Esophagus squamous epithelium (tissue), 5 donors: ENCODE measurements around the gene SALL1. TPM values are rescaled to one million over a fixed set of nuclear protein-coding genes. Genes with fewer than 3 reads are reported as not detected.

Experiments
- DNase-seq: peaks from one replicate; lab custom pipeline; 2025; lab: John Stamatoyannopoulos, UW
- H3K27ac ChIP-seq, 4 donors: fragments of 200-600 bp; sonication (generic); one replicate each; pipeline ENCODE4 v1.5.1; 2016 to 2019; ENCODE audit warnings: mild to moderate bottlenecking in 1 of 4
- H3K27me3 ChIP-seq, 4 donors: fragments of 200-600 bp; sonication (generic); 1 replicate in 3 of 4; 2 replicates in 1 of 4; pipeline versions ENCODE4 v1.5.1 to v1.6.0; 2017 to 2021; ENCODE audit warnings: antibody characterized with exemption in 1 of 4
- H3K36me3 ChIP-seq, 3 donors: fragments of 200-600 bp; sonication (generic); one replicate each; pipeline ENCODE4 v1.5.1; 2016 to 2019
- H3K4me1 ChIP-seq, 3 donors: fragments of 200-600 bp; sonication (generic); one replicate each; pipeline ENCODE4 v1.5.1; 2017 to 2019
- H3K4me3 ChIP-seq, 4 donors: fragments of 200-600 bp; sonication (generic); 1 replicate in 3 of 4; 2 replicates in 1 of 4; pipeline ENCODE4 v1.5.1; 2016 to 2019; ENCODE audit warnings: mild to moderate bottlenecking in 2 of 4, moderate library complexity in 1 of 4
- H3K9me3 ChIP-seq, 3 donors: fragments of 200-600 bp; sonication (generic); one replicate each; pipeline ENCODE4 v1.5.1; 2016 to 2019
- POLR2A ChIP-seq, 4 donors: fragments of 450-650 bp; IDR thresholded peaks; one replicate each; pipeline ENCODE4 v1.6.1; 2017; ENCODE audit warnings: antibody characterized with exemption in 4 of 4, mild to moderate bottlenecking in 4 of 4, moderate library complexity in 3 of 4
- WGBS, 2 donors: methylation state at CpG; one replicate each; pipeline ENCODE4 v1.1.5; 2018; 5-methylcytosine and 5-hydroxymethylcytosine counted together
- intact Hi-C: fragments of 100-400 bp; cut with DNase I; formaldehyde crosslinking; loops from one replicate; pipeline ENCODE4 v1.15.0; 2022
- total RNA-seq, 4 donors: library from RNA; depleted of rRNA; stranded (reverse); fragments of >200 nt; gene quantifications; one replicate each; pipeline ENCODE4 v1.1.0, GENCODE V29; 2016
- TF ChIP-seq, protein P1 (sequence below), 6 experiments: fragments of 450-650 bp in 4 of 6; fragments of 200-600 bp in 2 of 6; sonication (generic) in 2 of 6; IDR thresholded peaks; one replicate each; pipeline ENCODE4 v1.5.1; 2016 to 2019; ENCODE audit warnings: antibody characterized with exemption in 6 of 6, mild to moderate bottlenecking in 4 of 6, moderate library complexity in 4 of 6
- donor health status: DM: yes; HTN: yes; CAD: no.

SALL1 gene
- total RNA-seq, 4 donors from 2014 or later = 0.04 to 0.95 TPM; not detected in 2

DNA sequence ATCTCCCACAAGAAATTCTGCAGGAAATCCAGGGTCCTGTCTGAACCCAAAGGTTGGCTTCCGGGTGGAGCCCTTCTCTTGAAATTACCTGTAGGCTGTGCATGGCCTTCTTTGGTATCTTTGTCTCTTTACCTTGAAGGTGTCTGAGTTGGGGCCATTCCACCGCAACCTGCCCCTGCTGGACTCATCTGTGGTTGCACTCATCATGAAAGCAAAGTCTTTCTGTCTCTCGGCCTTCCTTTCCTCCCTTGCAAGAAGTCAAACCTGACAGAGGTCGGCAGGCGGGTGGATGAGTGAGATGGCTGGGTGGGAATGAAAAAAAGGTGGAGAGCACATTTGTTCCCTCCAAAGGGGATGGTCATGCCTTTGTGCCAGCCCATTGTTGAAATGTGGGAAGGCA lies 25.1 kb downstream of the SALL1 start:
- WGBS, 2 donors = 52 to 58% methylated on average over 2 to 5 of the region's 5 CpGs
- no peak overlapping the region for H3K4me3 ChIP-seq
- H3K27me3 ChIP-seq = peaks cover 0 to 45% (median 0%) of the 10 kb centered on the region in 4 donors
- no peak overlapping the region for H3K27ac ChIP-seq
- intact Hi-C loops = no loop called here
- H3K36me3 ChIP-seq = no peaks in the 10 kb centered on the region
- no peak for DNase-seq
- H3K4me1 ChIP-seq = no peaks in the 10 kb centered on the region
- TF ChIP-seq, protein P1, sequence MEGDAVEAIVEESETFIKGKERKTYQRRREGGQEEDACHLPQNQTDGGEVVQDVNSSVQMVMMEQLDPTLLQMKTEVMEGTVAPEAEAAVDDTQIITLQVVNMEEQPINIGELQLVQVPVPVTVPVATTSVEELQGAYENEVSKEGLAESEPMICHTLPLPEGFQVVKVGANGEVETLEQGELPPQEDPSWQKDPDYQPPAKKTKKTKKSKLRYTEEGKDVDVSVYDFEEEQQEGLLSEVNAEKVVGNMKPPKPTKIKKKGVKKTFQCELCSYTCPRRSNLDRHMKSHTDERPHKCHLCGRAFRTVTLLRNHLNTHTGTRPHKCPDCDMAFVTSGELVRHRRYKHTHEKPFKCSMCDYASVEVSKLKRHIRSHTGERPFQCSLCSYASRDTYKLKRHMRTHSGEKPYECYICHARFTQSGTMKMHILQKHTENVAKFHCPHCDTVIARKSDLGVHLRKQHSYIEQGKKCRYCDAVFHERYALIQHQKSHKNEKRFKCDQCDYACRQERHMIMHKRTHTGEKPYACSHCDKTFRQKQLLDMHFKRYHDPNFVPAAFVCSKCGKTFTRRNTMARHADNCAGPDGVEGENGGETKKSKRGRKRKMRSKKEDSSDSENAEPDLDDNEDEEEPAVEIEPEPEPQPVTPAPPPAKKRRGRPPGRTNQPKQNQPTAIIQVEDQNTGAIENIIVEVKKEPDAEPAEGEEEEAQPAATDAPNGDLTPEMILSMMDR (IDR thresholded peaks at IDR 0.05) = no peak
- no peak for TF ChIP-seq POLR2A (IDR thresholded peaks at IDR 0.05)
- H3K9me3 ChIP-seq = no peaks in the 10 kb centered on the region

DNA sequence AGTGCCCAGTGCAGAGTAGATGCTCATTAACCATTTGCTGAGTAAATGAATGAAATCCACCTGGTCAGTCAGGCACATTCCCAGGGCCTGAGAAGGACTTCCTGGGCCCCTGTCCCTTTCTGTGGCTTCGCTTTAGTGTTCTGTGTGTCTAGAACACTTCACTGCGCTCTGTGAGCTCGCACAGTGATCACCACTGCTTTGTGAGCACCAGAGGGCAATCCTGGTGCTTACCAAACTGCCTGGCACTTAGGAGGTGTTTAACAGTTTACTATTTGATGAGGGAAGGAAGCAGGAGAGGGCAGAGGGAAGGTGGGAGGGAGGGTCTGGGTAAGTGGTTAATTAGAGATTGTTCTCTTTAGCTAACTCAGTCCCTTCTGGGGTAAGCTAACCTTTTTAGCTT lies 26.2 kb downstream of the SALL1 start:
- WGBS, 2 donors = 87 to 94% methylated on average over 3 of the region's 3 CpGs
- no peak overlapping the region for H3K27ac ChIP-seq
- DNase-seq = no peak
- H3K4me1 ChIP-seq = no peaks in the 10 kb centered on the region
- intact Hi-C loops = no loop called here
- no peak overlapping the region for H3K4me3 ChIP-seq
- no peaks in the 10 kb centered on the region for H3K9me3 ChIP-seq
- no peaks in the 10 kb centered on the region for H3K36me3 ChIP-seq
- TF ChIP-seq POLR2A (IDR thresholded peaks at IDR 0.05) = no peak
- TF ChIP-seq, protein P1 (IDR thresholded peaks at IDR 0.05) = no peak
- peaks cover 0 to 50% (median 0%) of the 10 kb centered on the region in 4 donors for H3K27me3 ChIP-seq

DNA sequence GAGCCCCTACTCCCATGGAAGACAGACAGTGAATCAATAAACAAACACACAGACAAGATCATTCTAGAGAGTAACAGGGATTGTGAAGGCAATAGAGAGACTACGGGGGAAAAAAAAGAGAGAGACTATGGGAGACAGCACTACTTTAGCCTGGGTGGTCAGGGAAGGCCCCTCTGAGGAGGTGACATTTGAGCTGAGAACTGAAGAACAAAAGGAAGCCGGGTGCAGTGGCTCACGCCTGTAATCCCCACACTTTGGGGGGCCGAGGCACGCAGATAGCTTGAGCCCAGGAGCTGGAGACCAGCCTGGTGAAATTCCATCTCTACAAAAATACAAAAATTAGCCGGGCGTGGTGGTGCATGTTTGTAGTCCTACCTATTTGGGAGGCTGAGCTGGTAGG lies 29.2 kb downstream of the SALL1 start:
- no peaks in the 10 kb centered on the region for H3K4me1 ChIP-seq
- TF ChIP-seq, protein P1 (IDR thresholded peaks at IDR 0.05) = no peak
- TF ChIP-seq POLR2A (IDR thresholded peaks at IDR 0.05) = no peak
- no peak for DNase-seq
- intact Hi-C loops = no loop called here
- H3K27ac ChIP-seq = no peak overlapping the region
- H3K36me3 ChIP-seq = no peaks in the 10 kb centered on the region
- no peaks in the 10 kb centered on the region for H3K9me3 ChIP-seq
- H3K27me3 ChIP-seq = peaks cover 0 to 62% (median 0%) of the 10 kb centered on the region in 4 donors
- no peak overlapping the region for H3K4me3 ChIP-seq
- 38 to 42% methylated on average over 5 to 7 of the region's 7 CpGs for WGBS, 2 donors

DNA sequence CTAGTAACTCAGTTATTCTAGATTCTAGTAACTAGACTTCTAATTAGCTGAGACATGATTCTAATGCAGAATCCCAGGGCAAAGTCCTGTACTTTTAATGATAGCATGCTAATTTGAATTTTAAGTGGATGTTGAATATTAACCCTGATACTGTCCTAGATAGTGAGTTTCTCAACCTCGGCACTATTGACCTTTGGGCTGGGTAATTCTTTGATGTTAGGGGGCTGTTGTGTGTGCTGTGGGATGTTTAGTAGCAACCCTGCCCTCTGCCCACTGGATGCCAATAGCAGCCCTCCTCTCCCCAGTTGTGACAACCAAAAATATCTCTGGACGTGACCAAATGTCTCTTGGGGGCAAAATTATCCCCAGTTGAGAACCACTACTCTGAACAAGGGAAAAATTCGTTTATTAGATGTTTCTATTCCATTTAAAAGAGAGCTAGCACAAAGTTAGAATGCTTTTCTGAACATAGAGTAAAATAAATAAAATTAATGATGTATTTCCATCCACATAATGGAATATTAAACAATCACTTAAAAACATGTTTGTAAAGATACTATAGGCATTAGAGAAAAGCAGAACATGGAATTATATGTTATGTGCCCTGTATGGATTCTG lies 30.2 kb downstream of the SALL1 start:
- intact Hi-C loops = no loop called here
- WGBS, 2 donors = 29 to 30% methylated on average over 3 of the region's 3 CpGs
- no peaks in the 10 kb centered on the region for H3K9me3 ChIP-seq
- H3K4me1 ChIP-seq = no peaks in the 10 kb centered on the region
- no peaks in the 10 kb centered on the region for H3K36me3 ChIP-seq
- no peak for DNase-seq
- H3K4me3 ChIP-seq = no peak overlapping the region
- H3K27ac ChIP-seq = no peak overlapping the region
- peaks cover 0 to 61% (median 0%) of the 10 kb centered on the region in 4 donors for H3K27me3 ChIP-seq
- TF ChIP-seq, protein P1 (IDR thresholded peaks at IDR 0.05) = no peak
- TF ChIP-seq POLR2A (IDR thresholded peaks at IDR 0.05) = no peak

DNA sequence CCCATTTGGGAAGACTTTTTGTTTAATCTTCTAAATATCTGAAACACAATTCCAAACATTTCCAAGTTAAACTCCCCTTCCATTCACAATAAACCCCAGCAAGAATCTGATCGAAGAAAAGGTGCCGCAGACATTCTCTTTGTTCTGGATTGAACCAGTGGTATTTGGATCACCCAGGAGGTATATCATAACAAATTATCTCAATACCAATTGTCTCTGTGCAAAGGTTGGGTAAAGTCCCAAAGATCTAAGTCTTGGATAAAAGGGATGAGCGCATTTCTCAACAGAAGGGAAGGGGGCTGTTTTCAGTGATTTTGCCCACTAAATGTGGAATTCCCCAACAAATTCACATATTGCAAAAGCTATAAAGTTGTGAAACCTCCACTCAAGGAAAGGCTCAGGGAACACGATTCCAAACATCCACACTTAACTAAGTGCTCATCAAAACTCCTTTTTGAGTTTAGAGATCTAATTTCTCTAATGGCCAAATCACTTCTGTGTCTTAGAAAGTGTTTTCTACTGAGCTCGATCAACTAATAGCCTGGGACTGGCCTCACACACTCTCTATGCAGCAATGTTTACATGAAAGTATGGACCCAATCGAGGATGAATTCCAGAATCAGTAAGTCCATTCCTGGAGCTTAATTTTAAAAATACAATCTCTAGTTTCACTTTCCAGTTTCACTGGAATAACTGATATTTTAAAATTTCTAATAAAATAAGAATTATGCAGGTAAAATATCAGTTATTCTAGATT lies 30.9 kb downstream of the SALL1 start:
- no peak for DNase-seq
- Histone ChIP-seq H3K9me3 (no peaks in the 10 kb centered on the region), H3K4me3 (no peak overlapping the region), H3K27ac (no peak overlapping the region), H3K4me1 (no peaks in the 10 kb centered on the region), H3K36me3 (no peaks in the 10 kb centered on the region), H3K27me3 (peaks cover 0 to 66% (median 0%) of the 10 kb centered on the region in 4 donors)
- 67 to 73% methylated on average over 6 of the region's 6 CpGs for WGBS, 2 donors
- TF ChIP-seq, protein P1 (IDR thresholded peaks at IDR 0.05) = no peak
- no peak for TF ChIP-seq POLR2A (IDR thresholded peaks at IDR 0.05)
- intact Hi-C loops = no loop called here
